GM12878 (cell line): Measurements from ENCODE around the gene PSMD14. TPM values are rescaled to one million over a fixed set of nuclear protein-coding genes. Genes with fewer than 3 reads are reported as not detected.

Experiments
- ATAC-seq: fragments of 200-7000 bp; cut with Tn5 transposase; 3 replicates; pipeline ENCODE4 v1.9.1; 2020; ENCODE audit warnings: mild to moderate bottlenecking, moderate library complexity
- BruUV-seq: library from RNA; stranded (reverse); fragments of 400-500 nt; replicated peaks from 2 replicates; lab custom pipeline; 2021; lab: Mats Ljungman, UMichigan
- CTCF ChIA-PET: fragments of 300-600 bp; sonication (Branson Sonifier 250); formaldehyde crosslinking; extraction: SDS; loops from one replicate; lab custom pipeline; 2021; ENCODE audit warnings: inconsistent platforms; lab: Yijun Ruan, JAX
- POLR2A ChIA-PET: fragments of 350-600 bp; formaldehyde crosslinking; extraction: SDS; loops from one replicate; lab custom pipeline; 2021; ENCODE audit warnings: inconsistent platforms; lab: Charles Lee
- RAD21 ChIA-PET: fragments of 300-600 bp; sonication (Branson Sonifier 250); formaldehyde crosslinking; loops from one replicate; lab custom pipeline; 2023; ENCODE audit warnings: antibody characterized with exemption; ENCODE audit not compliant: unreplicated experiment; lab: Charles Lee
- SMC1A ChIA-PET: fragments of 300-600 bp; sonication (Branson Sonifier 250); formaldehyde crosslinking; loops from one replicate; lab custom pipeline; 2023; ENCODE audit not compliant: unreplicated experiment, uncharacterized antibody; lab: Charles Lee
- DNase-seq: peaks from one replicate; pipeline ENCODE4 v3.0.0-alpha.2; 2011; ENCODE audit warnings: low read depth, low spot score
- FAIRE-seq: peaks from 3 replicates; lab custom pipeline; 2011; peaks lifted over from hg19 to GRCh38; lab: Jason Lieb, UNC
- H2AFZ ChIP-seq: 2 replicates; pipeline ENCODE4 v1.6.0; 2011; ENCODE audit warnings: low read depth, low read length, control low read depth; ENCODE audit not compliant: control insufficient read depth
- H3K27ac ChIP-seq: 2 replicates; pipeline ENCODE4 v1.5.1; 2011; ENCODE audit warnings: control low read depth; ENCODE audit not compliant: control insufficient read depth, insufficient read depth
- H3K27me3 ChIP-seq, 2 experiments: replicated peaks in 1 of 2; 2 replicates each; pipeline versions ENCODE4 v1.6.0 to v1.6.1; 2011; ENCODE audit warnings: low read length in 1 of 2; ENCODE audit not compliant: control insufficient read depth in 2 of 2, insufficient read depth in 2 of 2
- H3K36me3 ChIP-seq, 2 experiments: 2 replicates each; pipeline ENCODE4 v1.5.1; 2011; ENCODE audit warnings: low read length in 1 of 2; ENCODE audit not compliant: control insufficient read depth in 2 of 2, insufficient read depth in 2 of 2
- H3K4me1 ChIP-seq: 2 replicates; pipeline ENCODE4 v1.6.1; 2011; ENCODE audit warnings: mild to moderate bottlenecking, low read length, moderate library complexity, mixed read lengths; ENCODE audit not compliant: control insufficient read depth, insufficient read depth
- H3K4me2 ChIP-seq: 2 replicates; pipeline ENCODE4 v1.6.0; 2011; ENCODE audit warnings: control low read depth; ENCODE audit not compliant: control insufficient read depth, insufficient read depth
- H3K4me3 ChIP-seq: fragments of 200-600 bp; sonication (generic); 2 replicates; pipeline ENCODE4 v1.5.1; 2016
- H3K79me2 ChIP-seq: 2 replicates; pipeline ENCODE4 v1.6.0; 2011; ENCODE audit warnings: low read length; ENCODE audit not compliant: control insufficient read depth, insufficient read depth
- H3K9ac ChIP-seq: 2 replicates; pipeline ENCODE4 v1.8.0; 2011; ENCODE audit warnings: low read length, control low read depth, mixed read lengths; ENCODE audit not compliant: control insufficient read depth, insufficient read depth
- H3K9me3 ChIP-seq: replicated peaks from 3 replicates; pipeline ENCODE4 v1.5.1; 2011; ENCODE audit warnings: mild to moderate bottlenecking, low read length; ENCODE audit not compliant: control insufficient read depth, insufficient read depth
- H4K20me1 ChIP-seq: 2 replicates; pipeline ENCODE4 v1.6.0; 2011; ENCODE audit not compliant: control insufficient read depth, insufficient read depth
- CREM ChIP-seq: IDR thresholded peaks from 2 replicates; pipeline ENCODE4 v1.6.1; 2014; ENCODE audit warnings: antibody characterized with exemption, low read depth
- JUND ChIP-seq: IDR thresholded peaks from 2 replicates; pipeline ENCODE4 v1.6.1; 2012; ENCODE audit warnings: low read depth, mild to moderate bottlenecking, low read length, improper control_type of control experiment, moderate library complexity
- NR2C1 ChIP-seq: fragments of 450-650 bp; IDR thresholded peaks from 2 replicates; pipeline ENCODE4 v1.6.1; 2017; ENCODE audit warnings: antibody characterized with exemption, mild to moderate bottlenecking, moderate library complexity
- RUNX3 ChIP-seq: IDR thresholded peaks from 2 replicates; pipeline ENCODE4 v1.6.1; 2012; ENCODE audit warnings: low read length, inconsistent platforms
- SIN3A ChIP-seq: IDR thresholded peaks from 2 replicates; pipeline ENCODE4 v1.6.1; 2012; ENCODE audit warnings: low read depth, low read length, improper control_type of control experiment
- SREBF1 ChIP-seq: IDR thresholded peaks from 2 replicates; pipeline ENCODE4 v1.6.1; 2012; ENCODE audit warnings: mild to moderate bottlenecking, low read length
- WRNIP1 ChIP-seq: IDR thresholded peaks from 2 replicates; pipeline ENCODE4 v1.6.1; 2011; ENCODE audit warnings: low read depth, low read length, improper control_type of control experiment, borderline replicate concordance
- WGBS: methylation state at CpG from one replicate; pipeline ENCODE4 v1.1.6; 2016; ENCODE audit warnings: low lambda C conversion rate; ENCODE audit not compliant: insufficient replicate concordance, insufficient coverage; ENCODE audit errors: missing lambda C conversion rate; 5-methylcytosine and 5-hydroxymethylcytosine counted together
- in situ Hi-C: fragments of 300-500 bp; cut with MboI; formaldehyde crosslinking; loops from 9 replicates; pipeline ENCODE4 v1.14.3; 2018; ENCODE audit warnings: mixed read lengths
- intact Hi-C: fragments of 100-400 bp; cut with micrococcal nuclease; formaldehyde crosslinking; loops from one replicate; pipeline ENCODE4 v1.14.2; 2022; ENCODE audit not compliant: unreplicated experiment
- polyA plus RNA-seq, 11 experiments: library from polyadenylated mRNA; depleted of rRNA in 4 of 11; unstranded in 6 of 11; stranded (reverse) in 5 of 11; fragments of >200 nt; fragmentation: Nextera tagmentation in 4 of 11; fragmentation: Illumina TruSeq in 1 of 11; extraction: Ambion mirVana in 4 of 11; extraction: Trizol in 1 of 11; gene quantifications; 1 replicate in 1 of 11; 2 replicates in 10 of 11; pipeline versions ENCODE4 v1.2.1 to v1.2.3, GENCODE V29; 2011 to 2016; ENCODE audit warnings: inconsistent platforms in 2 of 11, missing spikeins in 2 of 11, low read depth in 1 of 11
- total RNA-seq, 4 experiments: library from RNA; depleted of rRNA in 3 of 4; stranded (reverse); fragments of >200 nt in 3 of 4; fragmentation: Illumina TruSeq in 1 of 4; extraction: Trizol in 1 of 4; gene quantifications; 2 replicates each; pipeline versions ENCODE4 v1.2.1 to v1.2.3, GENCODE V29; 2013 to 2021
- TF ChIP-seq, protein P1 (sequence below): fragments of 450-650 bp; IDR thresholded peaks from 2 replicates; pipeline ENCODE4 v1.6.1; 2018; ENCODE audit warnings: mild to moderate bottlenecking, low read depth, moderate library complexity; ENCODE audit not compliant: partially characterized antibody

The PSMD14 gene
- total and polyA plus RNA-seq, 10 of the 15 experiments (the other 5 are each of a cell fraction or from before 2014, with no cell fraction given) = 70.5 to 253 (median 127) TPM

DNA sequence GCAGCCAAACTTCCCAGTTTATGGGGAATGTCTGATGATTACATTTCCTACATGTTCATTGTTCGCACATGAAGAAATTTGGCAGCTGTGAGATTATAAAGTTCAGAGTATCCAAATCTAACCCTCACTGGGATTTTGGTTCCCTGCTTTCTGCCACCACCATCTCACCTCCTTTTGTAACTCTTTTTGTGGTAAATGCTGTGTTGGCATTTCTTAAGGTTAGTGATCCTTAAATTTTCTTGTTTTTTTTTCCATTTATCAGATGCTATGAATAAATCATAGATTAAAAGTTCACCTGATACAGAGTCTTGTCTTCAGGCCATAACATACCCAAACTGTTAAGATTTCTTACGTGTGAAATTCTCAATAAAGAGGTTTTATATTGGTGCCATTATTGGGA, 99.4 kb downstream of the PSMD14 start:
- RAD21 ChIA-PET = no interaction called here
- no TSS peak for BruUV-seq
- Histone ChIP-seq H3K4me3 (no peak overlapping the region), H3K9me3 (no peaks in the 10 kb centered on the region), H3K36me3 (no peaks in the 10 kb centered on the region; a peak in 2 of 4 replicates), H4K20me1 (no peaks in the 10 kb centered on the region), H3K27me3 (no peaks in the 10 kb centered on the region), H3K4me1 (no peaks in the 10 kb centered on the region), H3K9ac (no peak overlapping the region), H3K4me2 (no peak overlapping the region), H2AFZ (no peak overlapping the region), H3K27ac (no peak overlapping the region), H3K79me2 (no peaks in the 10 kb centered on the region)
- CTCF ChIA-PET = no interaction called here
- intact Hi-C loops (no loop called here), in situ Hi-C loops (no loop called here)
- POLR2A ChIA-PET = no interaction called here
- FAIRE-seq = no peak
- no peak for DNase-seq
- no peak for ATAC-seq
- WGBS = 93% methylated on average over 2 of the region's 2 CpGs
- SMC1A ChIA-PET = no interaction called here
- TF ChIP-seq RUNX3 (no peak), SREBF1 (no peak), WRNIP1 (no peak), SIN3A (no peak), CREM (no peak), JUND (no peak), NR2C1 (no peak)
- TF ChIP-seq, protein P1, sequence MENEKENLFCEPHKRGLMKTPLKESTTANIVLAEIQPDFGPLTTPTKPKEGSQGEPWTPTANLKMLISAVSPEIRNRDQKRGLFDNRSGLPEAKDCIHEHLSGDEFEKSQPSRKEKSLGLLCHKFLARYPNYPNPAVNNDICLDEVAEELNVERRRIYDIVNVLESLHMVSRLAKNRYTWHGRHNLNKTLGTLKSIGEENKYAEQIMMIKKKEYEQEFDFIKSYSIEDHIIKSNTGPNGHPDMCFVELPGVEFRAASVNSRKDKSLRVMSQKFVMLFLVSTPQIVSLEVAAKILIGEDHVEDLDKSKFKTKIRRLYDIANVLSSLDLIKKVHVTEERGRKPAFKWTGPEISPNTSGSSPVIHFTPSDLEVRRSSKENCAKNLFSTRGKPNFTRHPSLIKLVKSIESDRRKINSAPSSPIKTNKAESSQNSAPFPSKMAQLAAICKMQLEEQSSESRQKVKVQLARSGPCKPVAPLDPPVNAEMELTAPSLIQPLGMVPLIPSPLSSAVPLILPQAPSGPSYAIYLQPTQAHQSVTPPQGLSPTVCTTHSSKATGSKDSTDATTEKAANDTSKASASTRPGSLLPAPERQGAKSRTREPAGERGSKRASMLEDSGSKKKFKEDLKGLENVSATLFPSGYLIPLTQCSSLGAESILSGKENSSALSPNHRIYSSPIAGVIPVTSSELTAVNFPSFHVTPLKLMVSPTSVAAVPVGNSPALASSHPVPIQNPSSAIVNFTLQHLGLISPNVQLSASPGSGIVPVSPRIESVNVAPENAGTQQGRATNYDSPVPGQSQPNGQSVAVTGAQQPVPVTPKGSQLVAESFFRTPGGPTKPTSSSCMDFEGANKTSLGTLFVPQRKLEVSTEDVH = no peak
